Measurements from ENCODE around the gene RTN4R.

RTN4R gene

DNA sequence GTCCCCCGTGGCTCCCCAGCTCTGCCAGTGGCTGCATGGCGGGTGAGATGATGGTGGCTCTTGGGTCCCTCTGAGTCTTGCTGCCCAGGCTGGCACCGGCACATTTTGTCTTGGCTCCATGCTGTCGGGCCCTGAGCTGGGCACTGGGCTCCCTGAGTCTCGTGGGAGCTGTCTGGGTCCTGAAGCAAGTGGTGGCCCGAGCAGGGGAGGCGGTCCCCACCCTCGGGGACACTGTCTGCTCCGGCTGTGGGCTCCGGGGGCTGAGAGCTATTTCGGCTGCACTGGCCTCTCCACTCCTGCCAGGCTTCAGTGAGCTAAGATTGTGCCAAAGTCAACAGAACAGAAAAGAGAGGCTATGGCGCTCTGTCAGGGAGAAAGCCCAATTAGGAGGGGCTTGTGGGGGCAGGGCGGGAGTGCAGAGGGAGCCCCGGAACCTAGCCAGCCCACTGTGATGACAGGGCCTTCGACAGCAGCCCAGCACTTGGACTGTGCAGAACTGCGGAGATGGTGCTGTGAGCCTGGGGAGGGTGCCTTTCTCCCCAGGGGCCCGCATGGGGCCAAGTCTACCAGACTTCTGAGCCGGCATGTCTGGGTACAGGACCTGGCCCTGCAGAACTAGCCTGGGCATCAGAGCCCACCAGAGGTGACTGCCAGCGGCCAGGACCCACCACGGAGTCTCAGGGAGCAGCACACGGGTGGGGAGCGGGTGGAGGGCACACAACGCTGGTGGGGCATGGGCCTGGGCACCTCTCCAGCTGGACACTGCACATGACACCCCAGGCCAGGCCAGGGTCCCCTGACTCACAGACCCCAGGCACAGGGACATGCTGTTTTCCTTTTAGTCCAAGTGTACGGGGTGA, 38.0 kb downstream of the RTN4R start:
- no peak for DNase-seq (ENCODE audit: low read depth)

DNA sequence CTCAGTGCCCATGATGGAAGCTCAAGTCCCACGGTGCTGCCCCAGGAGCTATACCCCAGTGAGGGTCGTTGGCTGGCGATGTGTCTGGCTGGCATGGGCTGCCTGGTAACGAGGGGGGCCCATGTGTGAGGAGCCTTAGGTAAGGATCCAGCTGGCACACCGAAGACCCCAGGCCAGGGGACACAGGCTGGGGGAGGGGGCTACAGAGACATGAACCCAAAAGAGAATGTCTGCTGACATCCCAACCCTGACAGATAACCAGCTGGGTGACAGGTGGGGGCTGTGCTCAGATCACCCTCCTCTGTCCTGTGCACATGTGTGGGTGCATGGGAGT, 39.2 kb downstream of the RTN4R start:
- DNase-seq (ENCODE audit: low read depth): no peak

DNA sequence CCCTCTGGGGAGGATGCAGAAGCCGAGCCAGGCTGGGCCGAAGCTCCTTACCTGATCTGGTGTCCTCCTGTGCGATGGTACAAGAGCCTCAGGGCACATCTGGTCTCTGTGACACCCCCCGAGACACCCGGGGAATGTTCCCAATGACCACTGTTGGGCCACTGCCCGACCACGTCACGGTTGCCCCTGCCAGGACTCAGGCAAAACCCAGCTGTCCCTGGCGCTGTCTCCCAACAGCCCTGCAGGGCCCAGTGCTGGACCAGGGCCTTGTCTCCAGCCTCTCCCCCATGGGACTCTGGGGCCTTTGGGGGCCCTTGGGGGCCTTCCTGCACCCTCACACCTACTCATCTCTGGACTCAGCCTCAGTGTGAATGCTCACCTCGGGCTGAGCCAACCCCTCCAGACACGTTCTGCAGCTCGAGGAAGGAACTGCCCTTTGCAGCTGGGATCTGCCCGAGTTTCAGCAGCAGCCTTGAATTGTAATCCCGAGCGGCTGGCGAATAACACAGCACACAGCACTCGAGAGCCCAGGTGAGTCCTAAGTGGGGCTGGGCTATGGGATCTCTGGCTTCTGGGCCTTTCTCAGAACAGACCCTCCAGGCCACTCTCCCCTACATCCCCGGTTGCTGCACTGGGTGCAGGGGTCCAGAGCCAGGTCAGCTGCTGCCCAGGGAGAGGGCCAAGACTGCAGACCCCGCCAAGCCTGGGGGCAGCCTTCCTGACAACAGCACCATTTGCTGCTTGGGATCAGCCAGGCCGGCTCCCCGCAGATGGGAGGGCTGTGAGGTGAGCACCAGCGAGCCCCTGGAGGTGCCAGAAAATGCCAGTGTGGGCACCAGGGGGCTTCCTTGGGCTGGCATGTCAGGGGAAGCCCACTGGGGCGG, 39.8 kb downstream of the RTN4R start:
- no peak for DNase-seq (ENCODE audit: low read depth)

GRCh38 chr22:20227363-20227762, 40.8 kb downstream of the RTN4R start:
- no peak for DNase-seq (ENCODE audit: low read depth)

DNA sequence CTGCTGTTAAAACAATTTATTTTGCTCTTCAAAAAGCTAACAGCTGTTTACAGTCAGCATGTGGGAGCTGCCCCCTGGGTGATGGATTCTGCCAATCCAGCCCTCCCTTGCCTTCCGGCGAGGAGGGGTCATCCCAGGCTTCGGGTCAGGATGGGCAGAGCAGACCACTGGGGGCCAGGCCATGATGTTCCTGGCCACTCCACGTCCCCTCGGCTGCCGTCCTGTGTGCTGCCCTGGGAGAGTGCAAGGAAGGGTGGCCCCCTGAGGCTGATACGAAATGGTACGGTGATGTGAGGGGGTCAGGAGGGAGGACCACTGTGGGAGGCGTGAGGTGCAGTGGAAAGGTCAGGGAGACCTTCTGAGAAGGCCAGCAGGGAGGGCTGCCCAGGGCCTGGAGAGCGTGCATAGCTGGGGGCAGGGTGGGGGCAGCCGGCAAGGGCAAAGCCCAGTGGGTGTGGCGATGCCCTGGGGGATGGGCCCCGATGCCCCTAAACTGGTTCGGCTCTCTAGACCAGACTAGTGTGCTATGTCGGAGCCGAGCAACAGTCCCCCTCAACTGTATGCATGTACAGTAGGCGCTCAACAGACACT, 41.3 kb downstream of the RTN4R start:
- DNase-seq (ENCODE audit: low read depth): no peak

GRCh38 chr22:20226077-20226716, 41.9 kb downstream of the RTN4R start:
- no peak for DNase-seq (ENCODE audit: low read depth)

DNA sequence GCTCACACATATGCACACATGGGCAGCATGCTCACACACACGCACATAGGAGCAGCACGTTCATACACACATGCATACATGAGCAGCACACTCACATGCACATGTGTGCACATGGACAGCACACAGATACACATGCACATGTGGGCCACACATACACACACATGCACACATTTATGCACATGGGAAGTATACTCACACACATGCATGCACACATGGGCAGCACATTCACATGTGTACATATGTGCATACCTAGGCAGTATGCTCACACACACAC, 42.5 kb downstream of the RTN4R start:
- DNase-seq (ENCODE audit: low read depth): no peak

DNA sequence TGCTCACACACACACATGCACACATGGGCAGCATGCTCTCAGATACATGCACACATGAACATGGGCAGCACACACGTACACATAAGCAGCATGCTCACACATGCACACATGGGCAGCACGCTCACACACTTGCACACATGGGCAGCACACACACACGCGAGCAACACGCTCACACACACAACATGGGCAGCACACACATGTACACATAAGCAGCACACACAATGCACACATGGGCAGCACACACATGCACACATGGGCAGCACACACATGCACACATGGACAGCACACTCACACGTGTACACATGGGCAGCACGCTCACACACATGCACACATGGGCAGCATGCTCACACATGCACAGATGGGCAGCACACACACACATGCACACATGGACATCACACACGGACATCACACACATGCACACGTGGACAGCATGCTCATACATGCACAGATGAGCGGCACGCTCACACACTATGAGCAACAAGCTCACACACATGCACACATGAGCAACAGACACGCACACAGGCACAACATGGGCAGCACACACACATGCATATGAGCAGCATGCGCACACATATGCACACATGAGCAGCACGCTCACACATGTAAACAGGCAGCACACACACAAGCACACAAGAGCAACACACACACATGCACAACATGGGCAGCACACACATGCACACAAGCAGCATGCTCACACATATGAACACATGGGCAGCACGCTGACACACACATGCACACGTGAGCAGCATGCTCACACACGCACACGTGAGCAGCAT, 43.0 kb downstream of the RTN4R start:
- DNase-seq (ENCODE audit: low read depth): no peak

GRCh38 chr22:20224256-20224626, 43.9 kb downstream of the RTN4R start:
- no peak for DNase-seq (ENCODE audit: low read depth)

GRCh38 chr22:20223421-20224255, 44.5 kb downstream of the RTN4R start:
- DNase-seq (ENCODE audit: low read depth): no peak

DNA sequence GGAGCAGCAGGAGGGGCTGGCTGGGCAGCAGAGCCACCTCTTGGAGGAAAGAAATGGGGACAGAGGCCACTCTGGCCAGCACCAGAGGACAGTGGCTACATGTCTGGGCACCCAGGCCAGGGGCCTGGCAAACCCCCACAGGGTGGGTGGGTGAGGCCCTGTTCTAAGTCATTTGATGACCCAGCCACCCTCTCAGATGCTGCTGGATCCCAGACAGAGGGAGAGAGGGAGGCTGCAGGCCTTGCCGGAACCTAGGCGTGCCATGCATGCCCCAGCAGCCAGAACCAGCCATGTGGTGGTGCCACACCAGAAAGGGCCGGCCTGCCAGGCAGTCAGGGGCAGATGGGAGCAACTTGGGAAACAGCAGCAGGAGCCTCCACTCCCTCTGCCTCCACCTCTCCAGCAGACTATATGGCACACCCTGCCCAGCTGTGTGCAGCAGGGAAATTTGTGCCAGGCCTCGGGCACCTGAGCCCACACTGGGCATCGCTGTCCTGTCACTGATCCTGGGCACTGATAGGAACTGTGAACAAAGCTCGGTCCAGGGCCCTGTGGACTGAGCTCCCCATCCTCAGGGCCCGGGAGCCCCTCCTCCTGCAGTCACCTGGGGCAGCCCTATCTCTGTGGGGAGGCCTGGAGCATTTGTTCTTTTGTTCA, 45.2 kb downstream of the RTN4R start:
- DNase-seq (ENCODE audit: low read depth): no peak

- DNase-seq (ENCODE audit: low read depth): no peak
Measured at GRCh38 chr22:20221421-20222340, 46.4 kb downstream of the RTN4R start.

- no peak for DNase-seq (ENCODE audit: low read depth)
Measured at GRCh38 chr22:20220629-20221026, 47.5 kb downstream of the RTN4R start.

GRCh38 chr22:20219667-20220628, 48.2 kb downstream of the RTN4R start:
- DNase-seq (ENCODE audit: low read depth): no peak

DNA sequence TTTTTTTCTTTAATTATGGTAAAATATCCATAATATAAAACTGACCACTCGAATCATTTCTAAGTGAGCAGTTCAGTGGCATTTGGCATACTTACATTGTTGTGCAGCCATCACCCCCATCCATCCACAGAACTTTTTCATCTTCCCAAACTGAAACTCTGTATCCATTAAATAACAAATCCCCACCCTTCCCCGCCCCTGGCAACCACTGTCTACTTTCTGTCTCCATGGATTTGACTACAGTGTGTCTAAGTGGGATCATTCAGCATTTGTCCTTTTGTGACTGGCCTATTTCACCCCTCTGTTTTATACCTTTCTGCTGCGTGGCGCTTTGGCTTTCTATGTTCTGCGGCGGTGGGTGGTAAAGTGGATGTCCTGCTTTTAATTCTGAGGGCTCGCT, 49.1 kb downstream of the RTN4R start:
- no peak for DNase-seq (ENCODE audit: low read depth)

DNA sequence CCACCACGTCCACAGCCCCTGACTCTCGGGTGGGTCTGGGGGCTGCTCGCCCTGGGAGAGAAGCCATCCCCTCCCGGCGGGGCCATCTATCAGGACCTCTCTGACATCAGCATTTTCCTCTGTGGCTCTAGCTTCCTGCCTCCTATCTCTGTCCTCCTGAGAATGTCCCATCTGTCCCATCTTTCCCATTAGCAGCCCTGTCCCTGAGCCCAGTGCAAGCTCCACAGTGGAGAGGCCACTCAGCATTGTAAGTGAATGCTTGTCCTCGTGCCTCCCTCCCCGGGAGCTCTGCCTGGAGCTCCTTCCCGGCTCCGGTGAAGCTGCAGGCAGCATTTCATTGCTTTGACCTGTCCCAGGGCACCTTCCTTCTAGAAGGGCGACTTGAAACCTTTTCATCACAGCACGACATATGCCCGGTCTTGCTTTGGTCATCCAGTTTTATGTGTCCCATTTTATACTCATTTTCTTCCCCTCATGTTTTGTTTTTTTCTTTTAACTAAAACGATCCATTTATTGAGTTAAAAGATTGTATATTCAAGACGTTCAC, 49.7 kb downstream of the RTN4R start:
- no peak for DNase-seq (ENCODE audit: low read depth)

- DNase-seq (ENCODE audit: low read depth): no peak
Measured at GRCh38 chr22:20217563-20217962, 50.6 kb downstream of the RTN4R start.
